HG03520 (cell line): Measurements from ENCODE around the gene CADPS2.
A peak's percentile ranks its signal among the peaks of the same experiment; 100 is the strongest.

Source experiments
- ATAC-seq: cut with Tn5 transposase; IDR thresholded peaks from one replicate; pipeline ENCODE4 v1.9.1; 2021; ENCODE audit warnings: mild to moderate bottlenecking, moderate library complexity; ENCODE audit not compliant: unreplicated experiment

Gene CADPS2

GRCh38 chr7:122886357-122887081, at the start of gene CADPS2:
CADPS2 (minus strand) TSS chr7:122886460; CDS start chr7:122886337, 123 bp downstream.
- peak; percentile 73 for ATAC-seq

DNA sequence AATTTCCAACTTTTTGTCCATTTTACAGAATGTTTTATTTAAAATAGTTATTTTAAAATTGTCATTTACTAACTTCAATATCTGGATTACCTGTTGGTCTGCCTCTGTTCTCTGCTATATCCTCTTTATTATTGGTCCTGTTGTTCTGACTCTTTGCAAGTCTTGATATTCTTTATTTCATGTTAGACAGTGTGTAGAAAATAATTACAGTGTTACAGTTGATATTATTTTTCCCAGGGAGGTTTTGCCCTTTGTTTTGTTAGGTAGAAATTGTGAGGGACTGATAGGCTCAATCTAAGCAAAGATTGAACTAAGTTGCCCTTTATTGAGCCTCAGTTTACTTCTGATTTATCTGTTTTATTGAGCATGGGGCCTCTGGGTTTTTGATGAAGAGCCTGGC, 49.4 kb upstream of the CADPS2 start:
- ATAC-seq: no peak

- no peak for ATAC-seq
These were observed 33.5 kb upstream of the CADPS2 start for GRCh38 chr7:122919643-122920181.

GRCh38 chr7:122914812-122915211, 28.6 kb upstream of the CADPS2 start:
- ATAC-seq: no peak

DNA sequence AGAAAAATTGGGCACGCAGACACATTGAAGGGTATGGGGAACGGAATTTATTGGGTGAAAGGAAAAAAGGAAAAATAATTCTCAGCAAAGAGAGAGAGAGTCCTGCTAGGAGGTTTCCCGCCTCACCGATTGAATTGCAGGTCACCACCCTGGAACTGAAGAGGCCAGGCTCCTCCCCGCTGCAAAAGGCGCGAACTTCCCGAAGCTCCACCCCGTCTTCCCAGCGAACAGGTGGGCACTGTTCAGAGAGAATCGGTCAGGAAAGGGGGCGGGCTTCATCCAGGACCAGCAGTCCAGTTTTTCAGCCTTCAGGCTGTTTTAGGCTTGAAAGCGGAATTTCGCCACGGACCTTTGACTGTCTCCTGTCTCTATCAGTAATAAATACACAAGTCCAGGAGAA, 27.3 kb upstream of the CADPS2 start:
- no peak for ATAC-seq

DNA sequence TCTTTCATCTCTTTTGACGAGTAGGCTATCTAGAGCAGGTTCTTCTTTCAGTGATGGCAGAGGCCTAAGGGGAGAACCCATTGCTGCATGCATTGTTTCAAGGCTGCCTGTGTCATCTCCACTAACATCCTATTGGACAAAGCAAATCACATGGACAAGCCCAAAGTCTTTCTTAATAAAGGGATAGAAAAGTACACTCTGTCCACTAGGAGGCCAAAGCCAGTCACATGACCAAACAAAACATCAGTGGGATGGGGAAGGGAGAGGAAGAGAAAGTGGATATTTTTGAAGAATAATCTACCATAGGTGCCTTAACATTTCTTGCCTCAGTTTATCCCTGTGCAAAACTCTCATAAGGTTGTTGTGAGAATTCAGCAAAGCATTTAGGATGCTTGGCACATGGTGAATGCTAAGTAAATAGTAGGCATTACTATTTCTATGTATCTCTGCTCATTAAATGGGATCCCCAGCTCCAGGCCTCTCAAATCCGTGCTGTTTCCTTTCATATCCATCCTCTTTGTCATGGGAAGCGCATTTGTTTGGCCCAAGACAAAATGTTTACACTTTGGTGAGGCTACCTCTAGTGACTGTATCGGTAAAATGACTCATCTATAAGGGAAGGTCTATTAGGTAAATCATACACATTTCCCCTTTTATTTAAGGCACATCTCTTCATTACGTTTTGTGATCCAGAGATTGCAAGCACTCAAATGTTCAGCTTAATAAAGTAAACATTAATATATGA, 16.7 kb upstream of the CADPS2 start:
- peak; percentile 82 for ATAC-seq

DNA sequence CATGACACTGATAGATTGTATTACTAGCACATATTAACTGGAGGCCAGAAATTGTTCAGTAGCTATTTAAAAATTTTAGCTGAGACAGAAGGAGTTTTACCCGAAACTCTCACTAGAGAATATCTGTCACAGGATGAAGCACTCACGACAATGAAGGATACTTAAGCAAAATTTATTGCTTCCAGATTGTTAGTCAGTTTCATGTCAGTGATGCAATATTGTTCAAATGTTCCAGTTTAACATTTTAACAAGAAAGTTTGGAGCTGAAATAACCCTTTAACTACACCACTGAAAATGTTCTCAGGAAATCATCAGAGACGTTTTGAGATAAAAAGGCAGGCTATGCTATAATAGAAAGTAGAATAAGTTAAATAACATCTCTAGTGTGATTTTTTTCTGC, 15.0 kb upstream of the CADPS2 start:
- no peak for ATAC-seq

DNA sequence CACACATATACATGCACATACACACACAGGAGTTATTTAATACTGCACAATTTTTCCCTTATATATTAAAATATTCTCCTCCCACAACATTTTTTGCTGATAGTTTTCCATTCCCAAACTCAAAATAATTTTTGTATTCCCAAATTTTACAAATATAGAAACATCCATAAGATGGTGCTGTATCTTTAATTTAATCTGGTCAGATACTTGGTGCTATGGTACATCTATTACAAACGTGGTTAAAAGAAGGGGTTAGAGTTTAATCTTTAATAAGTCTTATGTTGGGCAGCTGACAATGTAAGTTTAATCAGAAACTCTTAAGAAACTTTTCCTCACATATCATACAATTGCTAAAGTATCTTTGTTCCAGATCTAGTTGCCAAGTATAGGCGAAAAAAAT, 10.2 kb upstream of the CADPS2 start:
- no peak for ATAC-seq

GRCh38 chr7:122893486-122893885, 7.2 kb upstream of the CADPS2 start:
- no peak for ATAC-seq

GRCh38 chr7:122889116-122889515, 2.9 kb upstream of the CADPS2 start:
- ATAC-seq: no peak

DNA sequence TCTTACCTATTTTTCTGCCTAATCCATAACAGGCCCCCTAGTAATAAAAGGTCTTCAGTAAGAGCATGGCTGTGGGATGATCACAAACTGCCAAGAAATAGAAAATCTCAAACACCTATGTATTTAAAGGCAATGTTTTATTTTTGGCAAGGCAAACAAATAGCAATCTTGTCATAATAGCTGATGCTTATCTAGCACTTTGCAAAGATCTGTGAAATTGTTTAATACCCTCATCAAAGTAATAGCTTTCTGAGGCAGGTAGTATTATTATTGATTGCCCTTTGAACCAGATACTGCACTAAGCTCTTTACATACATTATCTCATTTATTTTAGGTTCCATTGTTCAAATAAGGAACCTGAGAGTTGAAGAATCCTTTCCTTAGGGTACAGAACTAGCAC, 1.6 kb upstream of the CADPS2 start:
- no peak for ATAC-seq

DNA sequence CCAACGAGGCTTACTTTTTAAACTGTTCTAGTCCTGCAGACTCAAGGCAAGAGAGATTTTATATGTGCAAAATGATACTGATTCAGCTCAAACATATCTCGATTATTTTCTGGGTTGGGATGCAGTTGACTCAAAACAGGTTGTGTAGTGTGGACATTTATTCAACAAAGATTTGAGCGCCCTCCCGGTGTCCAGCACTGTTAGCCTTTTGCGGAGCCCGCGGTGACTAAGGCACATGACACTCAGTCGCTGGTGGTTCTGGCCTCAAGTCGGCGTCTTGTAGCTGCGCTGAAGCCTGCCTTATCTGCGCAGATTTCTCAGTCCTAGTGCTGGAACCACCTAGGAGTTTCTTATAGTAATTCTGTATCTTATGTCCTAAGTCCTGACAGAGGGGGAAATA, 938 bp upstream of the CADPS2 start:
- peak; percentile 29 for ATAC-seq

GRCh38 chr7:122885583-122886356, 490 bp downstream of the CADPS2 start:
- ATAC-seq: peak; percentile 30

GRCh38 chr7:122884186-122884585, 2.1 kb downstream of the CADPS2 start:
- ATAC-seq: no peak

DNA sequence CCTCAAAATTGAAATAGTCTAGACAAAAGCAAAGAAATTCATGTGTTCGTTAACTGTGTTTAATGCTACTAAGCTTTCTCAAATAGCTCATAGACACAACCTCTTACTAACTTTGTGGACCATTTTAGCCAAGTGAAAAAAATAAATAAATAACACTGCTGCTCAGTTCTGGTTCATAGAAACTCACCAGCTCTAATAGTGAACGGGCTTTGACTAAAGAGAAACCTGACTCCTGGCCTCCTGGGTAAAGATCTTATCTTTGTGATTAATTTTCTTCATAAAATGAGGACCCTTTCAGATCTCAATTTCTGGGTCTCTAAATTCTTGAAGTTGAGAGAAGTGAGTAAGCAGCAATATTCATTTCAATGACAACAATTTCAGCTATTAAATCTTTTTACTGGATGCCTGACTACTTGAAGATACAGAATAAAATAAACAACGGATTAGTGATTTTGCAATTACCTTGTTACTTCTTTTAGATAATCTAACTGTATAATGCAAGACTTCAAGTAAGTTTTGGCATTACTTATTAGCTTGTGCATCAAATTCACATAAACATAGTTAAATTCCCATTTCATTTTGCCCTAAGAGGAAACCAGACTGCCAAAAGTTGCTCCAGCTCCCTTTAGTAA, 3.1 kb downstream of the CADPS2 start:
- ATAC-seq: no peak

DNA sequence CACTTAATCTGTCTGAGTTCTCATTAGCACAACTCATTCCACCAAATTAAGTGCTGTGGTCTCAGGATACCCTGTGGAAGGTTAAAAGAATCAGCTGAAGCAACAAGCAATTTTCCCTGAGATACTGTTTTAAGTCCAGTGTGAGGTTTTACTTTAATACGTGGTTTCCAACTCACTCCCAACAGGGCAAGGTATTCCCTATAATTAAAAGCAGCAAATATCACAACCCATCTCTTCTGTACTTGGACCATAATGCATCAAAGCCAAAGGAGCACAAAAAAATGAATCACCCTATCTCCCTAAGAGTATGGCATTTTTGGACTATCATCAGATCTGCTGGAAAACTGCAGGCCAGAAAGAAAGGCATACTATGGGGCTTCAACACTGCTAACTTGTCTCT, 4.9 kb downstream of the CADPS2 start:
- no peak for ATAC-seq

DNA sequence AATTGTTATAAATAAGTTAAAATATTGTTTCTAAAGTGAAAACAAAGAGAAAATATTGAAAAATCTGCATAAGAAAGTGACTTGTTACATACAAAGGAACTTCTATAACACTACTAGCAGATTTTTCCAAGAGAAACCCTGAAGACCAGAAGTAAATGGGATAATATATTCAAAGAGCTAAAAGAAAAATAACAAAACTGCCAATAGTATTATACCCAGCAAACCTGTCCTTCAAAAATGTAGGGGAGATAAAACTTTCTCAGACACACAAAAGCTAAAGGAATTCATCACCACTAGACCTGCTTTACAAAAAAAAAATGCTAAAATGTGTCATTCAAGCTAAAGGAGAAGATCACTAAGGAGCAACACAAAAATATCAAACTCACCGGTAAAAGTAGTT, 17.0 kb downstream of the CADPS2 start:
- no peak for ATAC-seq

GRCh38 chr7:122867471-122867980, 18.7 kb downstream of the CADPS2 start:
- ATAC-seq: no peak

- no peak for ATAC-seq
These were observed 21.4 kb downstream of the CADPS2 start for GRCh38 chr7:122864838-122865237.

DNA sequence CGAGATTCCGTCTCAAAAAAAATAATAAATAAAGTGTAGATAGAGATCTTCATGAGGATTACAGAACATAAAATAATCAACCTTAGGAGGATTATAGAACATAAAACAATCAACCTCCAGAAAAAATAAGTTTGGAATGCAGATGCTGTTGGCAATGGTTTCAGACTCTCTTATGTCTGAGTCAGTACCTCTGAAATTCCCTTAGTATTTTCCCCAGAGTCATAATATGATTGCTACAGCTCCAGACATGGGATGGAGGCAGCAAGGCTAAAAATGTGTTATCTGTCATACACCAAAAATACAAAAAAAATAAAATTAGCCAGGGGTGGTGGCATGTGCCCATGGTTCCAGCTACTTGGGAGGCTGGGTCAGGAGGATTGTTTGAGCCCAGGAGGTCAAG, 22.2 kb downstream of the CADPS2 start:
- ATAC-seq: no peak

DNA sequence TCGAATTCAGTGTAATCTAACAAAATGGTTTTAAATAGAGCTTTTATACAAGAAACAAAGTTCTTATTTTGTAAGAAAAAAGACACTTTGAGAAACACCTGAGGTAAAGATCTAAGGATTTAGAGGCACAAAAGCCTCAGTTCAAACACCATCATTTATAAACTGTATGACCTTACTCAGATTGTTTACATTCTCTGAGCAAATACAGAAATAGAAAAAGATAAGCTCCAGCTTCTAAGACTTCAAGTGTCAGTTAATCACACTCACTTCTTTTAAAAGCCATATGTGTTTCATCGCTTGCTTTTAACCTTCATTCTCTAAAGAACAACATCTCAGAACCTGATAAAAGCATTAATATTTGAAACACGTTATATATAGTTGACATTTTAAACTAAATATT, 27.9 kb downstream of the CADPS2 start:
- no peak for ATAC-seq
